Articular chondrocyte of knee joint (primary cell): ENCODE data around the gene WNT2B. TPM values are rescaled to one million over a fixed set of nuclear protein-coding genes. Genes with fewer than 3 reads are reported as not detected.

ENCODE experiments used
- total RNA-seq: library from RNA; depleted of rRNA; stranded (reverse); fragments of >200 nt; gene quantifications from 2 replicates; pipeline ENCODE4 v1.2.3, GENCODE V29; 2012

Gene WNT2B
- 1.2 and 1.3 TPM in 2 replicates for total RNA-seq

DNA sequence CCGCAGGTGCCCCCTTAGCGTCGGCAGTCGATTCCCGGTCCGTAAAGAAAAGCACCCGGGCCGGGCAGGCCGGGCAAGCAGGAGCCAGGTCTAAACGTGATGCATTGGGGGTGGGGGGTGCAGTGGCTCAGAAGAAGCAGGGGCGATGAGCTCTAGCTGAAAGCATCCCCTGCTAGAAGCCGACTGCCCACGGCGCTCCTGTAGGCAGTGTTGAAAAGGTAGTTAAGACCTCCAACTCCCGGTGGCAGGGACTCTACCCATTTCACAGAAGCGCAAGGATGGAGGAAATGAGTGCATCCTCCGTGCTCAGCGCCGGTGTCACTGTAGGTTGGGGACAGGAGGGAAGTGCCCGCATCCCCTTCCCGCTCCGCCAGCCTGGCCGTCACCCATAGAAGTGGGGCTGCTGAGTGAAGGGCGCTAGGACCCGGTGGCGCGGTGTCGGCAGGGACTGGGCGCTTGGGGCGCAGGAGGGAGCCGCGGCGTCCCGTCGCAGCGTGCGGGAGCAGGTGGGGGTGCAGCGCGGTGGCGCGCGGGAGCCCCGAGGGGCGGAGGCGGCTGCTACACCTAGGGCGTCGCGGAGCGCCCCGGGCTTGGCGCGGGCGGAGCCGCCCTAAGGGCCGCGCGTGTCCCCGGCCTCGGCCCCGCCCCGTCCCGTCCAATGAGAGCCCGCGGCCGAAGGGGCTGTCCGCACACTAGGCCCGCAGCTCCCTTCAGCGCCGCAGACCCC is at the start of gene WNT2B:
WNT2B (plus strand) TSS at position 688 of the 727 bp plus-strand sequence. CDS start 298 bp downstream, outside the sequence.

Other genes with a start within 250 kb of the WNT2B start
- gene CTTNBP2NL, start 112.8 kb upstream of the WNT2B start, total RNA-seq: 22.2 and 28.0 TPM in 2 replicates
- gene ST7L, start 110.2 kb downstream of the WNT2B start, total RNA-seq: 18.3 and 21.6 TPM in 2 replicates
- 266 and 317 TPM in 2 replicates for gene CAPZA1, start 110.9 kb downstream of the WNT2B start, total RNA-seq
- gene MOV10, start 165.7 kb downstream of the WNT2B start, total RNA-seq: 37.6 and 40.5 TPM in 2 replicates
- gene RHOC, start 198.2 kb downstream of the WNT2B start, total RNA-seq: 327 and 336 TPM in 2 replicates
- gene PPM1J, start 206.4 kb downstream of the WNT2B start, total RNA-seq: 0.65 and 0.78 TPM in 2 replicates